ENCODE data around the gene MYO1E. TPM values are rescaled to one million over a fixed set of nuclear protein-coding genes. Genes with fewer than 3 reads are reported as not detected.
A peak's percentile ranks its signal among the peaks of the same experiment; 100 is the strongest.

MYO1E gene
- total and polyA plus RNA-seq, 4 donors, result 20.9 to 84.2 (median 52.4) TPM

DNA sequence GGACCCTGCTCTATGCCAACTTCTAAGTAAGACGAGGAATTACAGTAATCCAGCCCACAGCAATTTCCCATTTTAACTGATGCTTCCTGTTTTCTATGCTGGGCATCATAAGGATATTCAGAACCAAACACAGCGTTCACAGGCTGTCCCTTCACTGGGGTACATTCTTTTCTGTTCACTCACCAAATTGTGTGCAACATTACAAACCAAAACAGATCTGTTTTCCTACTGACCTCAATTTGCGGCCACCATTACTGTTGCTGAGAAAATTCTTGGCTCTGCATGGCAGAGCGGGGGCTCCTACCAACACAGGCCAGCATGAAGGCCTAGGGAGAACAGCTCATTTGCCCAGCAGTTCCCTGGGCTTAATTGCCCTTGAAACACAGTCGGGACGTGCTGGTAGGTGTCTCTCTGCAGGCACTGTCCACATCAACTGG lies 76.5 kb downstream of the MYO1E start:
- peaks cover 0 to 33% (median 8%) of the 10 kb centered on the region in 5 donors for H3K4me1 ChIP-seq (ENCODE audit: control insufficient read depth in 5 of 5, insufficient read depth in 5 of 5, low read length in 5 of 5)
- peaks cover 0 to 2% (median 0%) of the 10 kb centered on the region in 4 donors for H3K9me3 ChIP-seq (ENCODE audit: control insufficient read depth in 4 of 4, insufficient read depth in 3 of 4, low read length in 3 of 4)
- H3K36me3 ChIP-seq (ENCODE audit: control insufficient read depth in 4 of 4, insufficient read depth in 4 of 4, low read length in 4 of 4), result no peaks in the 10 kb centered on the region
- no peak for DNase-seq
- TF ChIP-seq, protein P1, sequence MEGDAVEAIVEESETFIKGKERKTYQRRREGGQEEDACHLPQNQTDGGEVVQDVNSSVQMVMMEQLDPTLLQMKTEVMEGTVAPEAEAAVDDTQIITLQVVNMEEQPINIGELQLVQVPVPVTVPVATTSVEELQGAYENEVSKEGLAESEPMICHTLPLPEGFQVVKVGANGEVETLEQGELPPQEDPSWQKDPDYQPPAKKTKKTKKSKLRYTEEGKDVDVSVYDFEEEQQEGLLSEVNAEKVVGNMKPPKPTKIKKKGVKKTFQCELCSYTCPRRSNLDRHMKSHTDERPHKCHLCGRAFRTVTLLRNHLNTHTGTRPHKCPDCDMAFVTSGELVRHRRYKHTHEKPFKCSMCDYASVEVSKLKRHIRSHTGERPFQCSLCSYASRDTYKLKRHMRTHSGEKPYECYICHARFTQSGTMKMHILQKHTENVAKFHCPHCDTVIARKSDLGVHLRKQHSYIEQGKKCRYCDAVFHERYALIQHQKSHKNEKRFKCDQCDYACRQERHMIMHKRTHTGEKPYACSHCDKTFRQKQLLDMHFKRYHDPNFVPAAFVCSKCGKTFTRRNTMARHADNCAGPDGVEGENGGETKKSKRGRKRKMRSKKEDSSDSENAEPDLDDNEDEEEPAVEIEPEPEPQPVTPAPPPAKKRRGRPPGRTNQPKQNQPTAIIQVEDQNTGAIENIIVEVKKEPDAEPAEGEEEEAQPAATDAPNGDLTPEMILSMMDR (IDR thresholded peaks at IDR 0.05; ENCODE audit: control extremely low read depth, extremely low read depth), result no peak
- peak overlapping the region; percentile 36 to 52 for H3K27ac ChIP-seq (ENCODE audit: low read depth in 1 of 2, low read length in 1 of 2)
- H3K27me3 ChIP-seq (ENCODE audit: control insufficient read depth in 3 of 3, insufficient read depth in 3 of 3, low read length in 2 of 3), result no peaks in the 10 kb centered on the region
- no peak overlapping the region for H3K9ac ChIP-seq (ENCODE audit: insufficient read depth in 1 of 2, low read length in 2 of 2)
- H3K4me3 ChIP-seq, result no peak overlapping the region
- WGBS, 2 donors, result 62 to 64% methylated on average over 6 of the region's 6 CpGs
- ATAC-seq (ENCODE audit: insufficient read depth, low FRiP score), result no peak

DNA sequence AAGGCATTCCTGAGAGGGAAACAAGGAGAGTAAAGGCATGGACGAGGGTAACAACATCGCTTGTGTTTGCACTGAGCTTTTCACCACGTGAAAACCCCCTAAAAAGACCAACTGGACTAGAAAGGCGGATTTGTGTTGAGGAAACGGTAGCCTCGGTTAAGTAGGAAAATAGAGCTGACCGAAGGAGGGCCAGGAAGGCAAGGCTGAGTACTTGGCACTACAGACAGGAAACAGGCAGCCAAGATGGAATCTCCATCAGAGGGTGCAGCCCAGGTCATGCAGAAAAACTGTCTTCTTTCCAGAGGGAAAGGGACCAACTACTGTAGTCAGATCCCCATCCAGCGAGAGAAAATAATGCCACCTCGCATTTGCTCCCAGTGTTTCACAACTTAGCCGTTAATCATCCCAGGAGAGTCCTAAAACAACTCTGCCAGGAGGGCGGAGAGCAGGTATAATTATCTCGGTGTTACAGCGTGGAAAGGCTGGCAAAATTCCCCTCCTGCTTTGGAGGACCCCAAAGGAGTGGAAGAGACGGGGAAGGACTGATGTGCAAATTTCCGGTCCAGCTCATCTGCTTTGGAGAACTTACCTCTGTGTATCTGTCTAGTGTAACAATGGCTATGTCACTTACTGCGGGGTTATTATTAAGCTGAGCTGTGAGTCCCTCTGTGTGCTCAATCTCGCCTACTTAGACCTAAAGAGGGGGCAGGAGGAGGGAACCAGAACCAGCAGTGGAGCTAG lies 77.2 kb downstream of the MYO1E start:
- TF ChIP-seq, protein P1 (IDR thresholded peaks at IDR 0.05; ENCODE audit: control extremely low read depth, extremely low read depth), result no peak
- no peak for DNase-seq
- ATAC-seq (ENCODE audit: insufficient read depth, low FRiP score), result no peak
- Histone ChIP-seq H3K4me1 (ENCODE audit: control insufficient read depth in 5 of 5, insufficient read depth in 5 of 5, low read length in 5 of 5) (peaks cover 0 to 35% (median 6%) of the 10 kb centered on the region in 5 donors), H3K36me3 (ENCODE audit: control insufficient read depth in 4 of 4, insufficient read depth in 4 of 4, low read length in 4 of 4) (no peaks in the 10 kb centered on the region), H3K27ac (ENCODE audit: low read depth in 1 of 2, low read length in 1 of 2) (peak overlapping the region; percentile 36 to 52), H3K4me3 (no peak overlapping the region), H3K9me3 (ENCODE audit: control insufficient read depth in 4 of 4, insufficient read depth in 3 of 4, low read length in 3 of 4) (peaks cover 0 to 2% (median 0%) of the 10 kb centered on the region in 4 donors), H3K27me3 (ENCODE audit: control insufficient read depth in 3 of 3, insufficient read depth in 3 of 3, low read length in 2 of 3) (no peaks in the 10 kb centered on the region), H3K9ac (ENCODE audit: insufficient read depth in 1 of 2, low read length in 2 of 2) (no peak overlapping the region)
- WGBS, 2 donors, result 72 to 80% methylated on average over 17 of the region's 17 CpGs

DNA sequence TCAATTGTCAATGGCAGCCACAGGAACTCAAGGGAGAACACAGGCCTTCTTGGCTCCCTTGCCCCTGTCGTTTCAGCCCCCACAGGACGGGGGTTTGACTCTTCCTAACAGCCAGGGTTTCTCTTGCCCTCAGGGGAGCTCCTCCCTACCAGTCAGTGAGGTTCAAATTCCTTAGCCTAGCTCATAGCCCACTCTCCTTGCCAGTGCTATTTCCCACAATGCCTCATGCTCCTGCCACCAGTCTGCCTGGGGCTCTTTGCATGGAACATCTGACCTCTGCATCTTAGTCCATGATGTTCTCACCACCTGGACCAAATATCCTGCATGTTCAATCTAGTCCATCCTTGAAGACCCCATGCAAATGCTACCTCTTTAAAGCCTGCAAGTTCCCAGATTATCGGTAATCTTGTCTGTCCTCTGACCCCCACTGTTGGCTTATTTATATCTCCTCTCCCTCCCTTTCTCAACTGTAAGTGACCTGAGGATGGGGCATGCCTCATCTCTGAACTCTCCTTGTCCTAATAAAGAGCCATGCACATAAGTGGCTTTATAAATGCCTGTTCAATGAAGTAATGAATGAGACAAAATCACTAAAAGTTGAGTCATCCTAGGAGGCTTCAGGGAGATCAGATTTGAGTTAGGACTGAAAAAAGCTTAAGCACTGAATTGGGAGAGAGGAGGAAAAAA lies 78.0 kb downstream of the MYO1E start:
- H3K9ac ChIP-seq (ENCODE audit: insufficient read depth in 1 of 2, low read length in 2 of 2), result no peak overlapping the region
- ATAC-seq (ENCODE audit: insufficient read depth, low FRiP score) (no peak), DNase-seq (no peak)
- H3K27me3 ChIP-seq (ENCODE audit: control insufficient read depth in 3 of 3, insufficient read depth in 3 of 3, low read length in 2 of 3), result no peaks in the 10 kb centered on the region
- peak overlapping the region in 1 of 2 donors; percentile 28 for H3K27ac ChIP-seq (ENCODE audit: low read depth in 1 of 2, low read length in 1 of 2)
- no peak overlapping the region for H3K4me3 ChIP-seq
- 79 to 94% methylated on average over 3 of the region's 3 CpGs for WGBS, 2 donors
- H3K4me1 ChIP-seq (ENCODE audit: control insufficient read depth in 5 of 5, insufficient read depth in 5 of 5, low read length in 5 of 5), result peaks cover 0 to 31% (median 0%) of the 10 kb centered on the region in 5 donors
- peaks cover 0 to 2% (median 0%) of the 10 kb centered on the region in 4 donors for H3K9me3 ChIP-seq (ENCODE audit: control insufficient read depth in 4 of 4, insufficient read depth in 3 of 4, low read length in 3 of 4)
- TF ChIP-seq, protein P1 (IDR thresholded peaks at IDR 0.05; ENCODE audit: control extremely low read depth, extremely low read depth), result no peak
- no peaks in the 10 kb centered on the region for H3K36me3 ChIP-seq (ENCODE audit: control insufficient read depth in 4 of 4, insufficient read depth in 4 of 4, low read length in 4 of 4)

Data from lung (tissue), 12 donors.